HG03139 (cell line): ENCODE measurements around the gene SCN11A.
"Not testable (repeated sequence)": the region's sequence is repeated elsewhere in the genome, so short reads cannot be mapped to it uniquely, and the experiment has no call there.

ENCODE experiments used
- ATAC-seq: cut with Tn5 transposase; IDR thresholded peaks from one replicate; pipeline ENCODE4 v1.9.1; 2021; ENCODE audit not compliant: unreplicated experiment

Gene SCN11A

GRCh38 chr3:39067286-39067685 lies 15.5 kb upstream of the SCN11A start:
- ATAC-seq: no peak

DNA sequence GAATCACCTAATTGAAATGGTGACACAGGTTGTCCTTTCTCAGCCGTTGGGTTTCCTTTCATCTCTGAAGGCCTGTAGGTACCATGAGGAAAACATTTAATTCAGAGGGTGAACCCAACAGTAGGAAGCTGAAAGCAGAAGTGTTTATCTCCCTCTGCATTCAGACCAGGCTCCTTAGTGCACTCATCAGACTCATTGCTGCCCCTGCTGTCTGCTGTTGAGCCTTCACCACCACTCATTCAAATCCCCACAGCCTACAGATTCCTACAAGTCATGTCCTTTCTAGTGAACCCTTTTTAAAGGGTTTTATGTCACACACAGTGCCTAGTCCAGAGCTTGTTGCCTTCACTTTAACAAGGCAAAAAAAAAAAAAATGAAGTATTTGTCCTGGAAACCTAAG lies 13.5 kb upstream of the SCN11A start:
- ATAC-seq: peak; percentile 94

DNA sequence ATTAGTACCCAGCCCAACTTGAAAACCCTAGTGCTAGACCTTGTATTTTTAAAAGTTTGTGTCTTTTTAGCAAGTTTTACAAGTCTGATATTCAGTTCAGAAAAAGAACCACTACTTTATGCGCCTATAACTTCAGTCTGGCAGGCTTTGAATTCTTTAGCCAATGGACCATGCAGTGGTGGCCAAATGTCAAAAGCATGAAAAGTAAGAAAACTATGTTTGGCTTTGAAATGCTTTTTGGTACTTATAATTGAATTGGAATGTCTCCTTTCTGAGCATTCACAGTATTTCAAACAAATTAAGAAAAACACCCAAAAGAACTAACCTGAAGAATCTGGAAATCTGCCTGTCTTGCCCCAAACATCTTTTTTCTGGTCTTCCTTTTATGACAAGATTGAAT lies 12.9 kb upstream of the SCN11A start:
- ATAC-seq: no peak

GRCh38 chr3:39063143-39063542 lies 11.4 kb upstream of the SCN11A start:
- no peak for ATAC-seq

GRCh38 chr3:39062180-39062579 lies 10.4 kb upstream of the SCN11A start:
- no peak for ATAC-seq

DNA sequence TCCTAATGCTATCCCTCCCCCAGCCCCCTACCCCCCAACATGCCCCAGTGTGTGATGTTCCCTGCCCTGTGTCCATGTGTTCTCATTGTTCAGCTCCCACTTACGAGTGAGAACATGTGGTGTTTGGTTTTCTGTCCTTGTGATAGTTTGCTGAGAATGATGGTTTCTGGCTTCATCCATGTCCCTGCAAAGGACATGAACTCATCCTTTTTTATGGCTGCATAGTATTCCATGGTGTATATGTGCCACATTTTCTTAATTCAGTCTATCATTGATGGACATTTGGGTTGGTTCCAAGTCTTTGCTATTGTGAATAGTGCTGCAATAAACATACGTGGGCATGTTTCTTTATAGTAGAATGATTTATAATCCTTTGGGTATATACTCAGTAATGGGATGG lies 9.5 kb upstream of the SCN11A start:
- not testable (repeated sequence) for ATAC-seq

- ATAC-seq: no peak
These were observed 4.4 kb upstream of the SCN11A start for GRCh38 chr3:39056151-39056550.

DNA sequence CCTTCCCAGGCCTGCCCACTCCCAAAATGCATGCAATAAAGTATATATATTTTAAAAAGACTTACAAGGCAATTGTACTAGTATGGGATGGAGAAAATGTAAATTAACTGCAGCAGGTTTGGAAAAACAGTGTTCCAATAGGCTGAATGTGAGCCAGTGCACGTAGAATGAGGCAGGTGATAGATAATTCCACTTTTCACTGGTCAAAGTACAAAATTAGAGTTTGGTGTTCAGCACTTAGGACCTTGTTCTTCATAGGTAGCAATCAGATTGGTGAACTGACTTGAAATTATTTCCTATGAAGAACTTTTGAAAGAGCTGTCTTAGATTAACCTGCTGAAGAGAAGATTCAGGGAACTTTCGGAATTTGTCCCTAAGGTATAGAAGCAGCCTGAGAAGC lies 2.0 kb upstream of the SCN11A start:
- no peak for ATAC-seq

DNA sequence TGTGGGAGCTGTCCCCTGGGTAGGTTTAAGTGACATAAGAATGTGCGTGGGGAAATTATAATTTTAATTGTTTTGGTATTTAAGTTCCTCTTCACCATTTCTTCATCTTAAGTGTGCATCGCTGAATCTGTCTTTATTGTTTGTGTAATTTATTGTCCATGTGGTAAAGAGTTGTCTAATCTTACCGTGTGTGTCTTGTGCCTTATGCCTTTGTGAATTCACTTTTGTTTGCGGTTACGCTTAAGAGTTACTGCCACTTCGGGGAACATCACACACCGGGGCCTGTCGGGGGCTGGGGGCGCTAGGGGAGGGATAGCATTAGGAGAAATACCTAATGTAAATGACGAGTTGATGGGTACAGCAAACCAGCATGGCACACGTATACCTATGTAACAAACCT lies 839 bp upstream of the SCN11A start:
- no peak for ATAC-seq

DNA sequence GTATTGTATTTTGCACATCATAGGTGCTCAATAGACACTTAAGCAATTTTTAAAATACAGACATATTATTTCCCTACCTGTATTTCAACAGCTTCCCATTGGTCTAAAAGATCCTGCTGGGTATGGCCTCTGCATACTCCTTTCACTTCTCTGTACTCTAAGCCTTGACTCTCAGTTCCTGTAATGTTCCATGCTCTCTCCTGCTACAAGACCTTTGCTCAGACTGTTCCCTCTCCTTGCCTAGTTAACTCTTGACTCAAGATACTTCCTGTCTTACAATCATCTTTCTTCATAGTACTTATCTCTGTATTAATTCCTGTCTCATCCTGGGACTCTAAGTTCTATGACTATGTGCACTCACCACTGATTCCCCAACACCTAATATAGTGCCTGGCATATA lies 1.7 kb downstream of the SCN11A start:
- ATAC-seq: no peak

DNA sequence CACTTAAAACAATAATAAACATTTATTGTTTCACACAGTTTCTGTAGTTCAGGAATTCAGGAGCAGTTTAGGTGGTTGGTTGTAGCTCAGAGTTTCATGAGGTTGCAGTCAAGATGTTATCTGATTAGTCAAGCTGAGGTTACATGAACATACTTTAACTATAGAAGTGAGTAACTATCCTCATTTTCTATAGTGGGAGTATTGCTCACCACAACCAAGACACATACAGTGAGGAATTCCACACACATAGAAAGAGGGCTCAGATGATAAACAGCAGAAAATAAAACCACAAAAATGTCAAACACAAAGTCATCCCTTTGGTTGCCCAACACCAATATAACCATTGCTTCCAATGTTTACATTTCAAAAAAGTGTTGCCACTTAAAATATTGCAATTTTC lies 13.6 kb downstream of the SCN11A start:
- ATAC-seq: no peak

- ATAC-seq: no peak
These were observed 22.2 kb downstream of the SCN11A start for GRCh38 chr3:39029556-39029955.

DNA sequence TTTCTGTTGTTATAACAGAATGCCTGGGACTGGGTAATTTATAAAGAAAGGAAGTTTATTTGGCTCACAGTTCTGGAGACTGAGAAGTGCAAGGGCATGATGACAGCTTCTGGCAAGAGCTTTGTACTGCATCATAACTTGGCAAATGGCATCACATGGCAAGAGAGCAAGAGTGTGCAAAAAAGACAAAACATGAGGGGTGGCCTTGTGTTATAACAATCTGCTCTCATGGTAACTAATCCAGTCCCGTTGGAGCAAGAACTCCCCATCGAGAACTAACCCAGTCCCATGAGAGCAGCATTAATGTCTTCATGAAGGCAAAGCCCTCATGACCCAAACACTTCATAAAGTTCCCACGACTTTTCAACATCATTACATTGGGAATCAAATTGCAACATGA lies 23.2 kb downstream of the SCN11A start:
- no peak for ATAC-seq

- no peak for ATAC-seq
These were observed 26.3 kb downstream of the SCN11A start for GRCh38 chr3:39025222-39025970.

- no peak for ATAC-seq
These were observed 27.2 kb downstream of the SCN11A start for GRCh38 chr3:39024497-39024896.

DNA sequence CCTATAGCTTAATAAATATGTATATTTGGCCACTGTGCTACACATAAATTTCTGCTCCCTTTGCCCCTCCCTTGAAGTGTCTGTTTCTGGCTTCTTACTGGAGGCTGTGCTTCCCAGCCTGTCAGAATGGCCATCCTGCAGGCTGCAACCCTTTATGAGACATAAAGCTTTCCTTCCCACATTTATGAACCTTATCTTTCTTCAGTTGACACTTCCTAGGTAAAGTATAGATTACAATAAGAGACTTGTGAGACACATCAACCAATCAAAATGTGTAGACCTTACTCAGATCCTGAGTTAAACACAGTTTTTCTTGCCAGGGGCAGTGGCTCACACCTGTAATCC lies 29.5 kb downstream of the SCN11A start:
- ATAC-seq: no peak

DNA sequence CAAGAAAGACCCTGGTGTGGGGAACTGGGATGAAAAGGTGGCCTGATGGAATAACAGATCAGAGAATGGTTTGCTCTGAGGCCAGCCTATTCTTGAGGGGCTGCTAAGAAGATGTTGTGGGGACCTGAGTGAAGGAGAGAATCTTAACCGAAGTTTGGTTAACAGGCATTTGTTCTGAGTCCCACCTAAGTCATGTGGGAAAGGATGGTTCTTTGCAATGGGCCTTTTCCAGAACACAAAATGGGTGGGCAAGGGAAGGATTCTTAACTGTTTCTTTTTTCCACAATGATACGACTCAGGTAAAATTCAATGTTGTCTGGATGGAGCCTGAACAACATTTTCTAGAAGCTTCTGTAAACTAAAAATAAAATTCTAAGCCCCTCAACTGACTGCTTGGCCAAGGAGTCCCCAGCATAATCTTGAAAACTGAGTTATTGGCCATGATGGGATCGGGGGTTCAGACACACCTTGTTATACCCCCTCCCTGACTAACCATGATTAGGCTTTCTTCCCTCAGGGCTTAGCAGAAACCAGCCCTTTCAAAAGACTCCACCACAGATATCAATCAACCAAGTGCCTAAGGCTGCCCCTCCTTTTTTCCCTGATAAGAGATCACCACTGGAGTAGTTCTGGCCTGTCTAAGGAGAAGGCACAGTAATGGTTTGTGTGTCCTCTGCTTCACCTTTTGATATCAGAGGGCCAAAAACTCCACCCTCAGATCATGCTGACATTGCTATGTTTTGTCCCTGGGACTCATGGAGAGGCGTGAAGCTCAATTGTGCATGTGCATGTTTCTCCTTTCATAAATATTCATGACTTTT lies 30.1 kb downstream of the SCN11A start:
- ATAC-seq: no peak

- ATAC-seq: no peak
These were observed 30.7 kb downstream of the SCN11A start for GRCh38 chr3:39021029-39021428.

GRCh38 chr3:39019299-39019698 lies 32.4 kb downstream of the SCN11A start:
- ATAC-seq: no peak

DNA sequence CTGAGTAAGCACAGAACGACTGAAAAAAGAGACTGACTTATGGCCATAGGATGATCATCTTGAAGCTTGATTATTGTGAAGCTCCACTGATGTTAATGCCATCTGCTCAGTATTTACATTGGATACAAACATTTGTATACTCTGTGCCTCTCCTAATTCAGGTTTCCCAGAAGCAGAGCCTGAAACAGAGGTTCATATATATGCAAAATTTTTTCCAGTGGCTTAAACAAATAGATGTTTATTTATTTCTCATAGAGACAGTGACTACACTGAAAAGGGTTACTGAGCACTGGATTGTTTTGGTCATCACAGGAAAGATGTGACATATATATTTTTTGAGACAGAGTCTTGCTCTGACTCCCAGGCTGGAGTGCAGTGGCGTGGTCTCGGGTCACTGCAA lies 36.3 kb downstream of the SCN11A start:
- no peak for ATAC-seq

DNA sequence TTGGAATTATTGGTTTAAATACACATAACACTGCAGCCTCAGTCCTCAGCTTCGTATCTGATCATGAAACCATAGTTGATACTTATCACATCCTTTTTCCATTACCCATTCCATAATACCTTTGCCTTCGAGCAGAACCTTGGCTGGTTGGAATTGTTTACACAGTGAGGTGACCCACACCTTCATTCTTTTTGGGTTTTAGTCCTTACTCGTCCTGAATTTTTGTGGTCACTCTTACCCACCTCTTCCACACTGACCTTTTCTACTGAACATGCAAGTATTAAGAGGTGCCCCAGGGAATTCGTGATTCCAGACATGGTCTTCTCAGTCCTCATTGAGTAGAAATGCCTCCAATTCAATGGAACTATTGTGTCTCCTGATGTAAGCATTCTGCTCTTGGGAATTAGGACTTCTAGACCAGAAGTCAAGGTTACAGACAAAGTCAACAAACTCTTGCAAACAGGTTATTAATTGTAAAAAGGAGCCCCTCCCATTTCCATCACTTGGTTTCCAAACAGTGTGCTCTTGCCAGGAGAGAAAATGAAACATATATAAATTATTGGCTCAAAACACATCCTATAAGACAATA lies 37.7 kb downstream of the SCN11A start:
- no peak for ATAC-seq

DNA sequence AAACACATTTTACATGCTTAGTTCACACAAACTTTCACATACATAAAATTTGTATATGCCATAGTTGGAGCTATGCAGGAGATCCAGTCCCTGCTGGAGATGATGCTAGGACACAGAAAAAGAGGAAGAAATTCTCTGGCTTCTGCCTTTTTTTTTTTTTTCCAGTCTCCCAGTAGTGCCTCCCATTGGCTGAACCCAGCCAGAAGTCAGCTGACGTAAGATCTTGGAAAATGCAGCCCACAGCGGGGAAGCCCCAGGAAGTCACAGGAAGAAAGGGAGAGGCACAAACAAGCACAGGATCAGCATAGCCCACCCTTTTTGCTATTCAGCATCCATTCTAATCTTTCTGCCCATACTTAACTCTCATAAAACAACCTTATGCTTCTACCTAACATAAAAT lies 38.5 kb downstream of the SCN11A start:
- ATAC-seq: no peak
